Activated naive CD4-positive, alpha-beta T cell treated with anti-CD3 and anti-CD28 coated beads, Interleukin-2, amount 50 U/mL, for 16 hours (primary cell): ENCODE data around the gene TNC.
A peak's percentile ranks its signal among the peaks of the same experiment; 100 is the strongest.

Experiments
- DNase-seq: peaks from one replicate; pipeline ENCODE4 v3.0.0-alpha.2; 2020

Gene TNC

GRCh38 chr9:115002371-115003120, 115.4 kb downstream of the TNC start:
- DNase-seq: no peak

- DNase-seq: no peak
Observed at GRCh38 chr9:115000217-115000639, 117.7 kb downstream of the TNC start.

- no peak for DNase-seq
Observed at GRCh38 chr9:114998326-114998725, 119.6 kb downstream of the TNC start.

- DNase-seq: no peak
Observed at GRCh38 chr9:114995681-114996221, 122.2 kb downstream of the TNC start.

GRCh38 chr9:114994768-114995167, 123.2 kb downstream of the TNC start:
- no peak for DNase-seq

GRCh38 chr9:114991861-114992260, 126.1 kb downstream of the TNC start:
- no peak for DNase-seq

GRCh38 chr9:114990901-114991300, 127.1 kb downstream of the TNC start:
- no peak for DNase-seq

- DNase-seq: peak; percentile 53
Observed at GRCh38 chr9:114989600-114990410, 128.2 kb downstream of the TNC start.

GRCh38 chr9:114988962-114989599, 128.9 kb downstream of the TNC start:
- DNase-seq: no peak

- no peak for DNase-seq
Observed at GRCh38 chr9:114987116-114987515, 130.8 kb downstream of the TNC start.

- DNase-seq: no peak
Observed at GRCh38 chr9:114985959-114986501, 131.9 kb downstream of the TNC start.

GRCh38 chr9:114981063-114981462, 136.9 kb downstream of the TNC start:
- DNase-seq: no peak

GRCh38 chr9:114973216-114973615, 144.7 kb downstream of the TNC start:
- DNase-seq: no peak

GRCh38 chr9:114972510-114973136, 145.3 kb downstream of the TNC start:
- no peak for DNase-seq
